Skin of body (tissue), 2 donors: ENCODE data around the gene CLRN1. TPM values are rescaled to one million over a fixed set of nuclear protein-coding genes. Genes with fewer than 3 reads are reported as not detected.
"Not testable (repeated sequence)": the region's sequence is repeated elsewhere in the genome, so short reads cannot be mapped to it uniquely, and the experiment has no call there.

Source experiments
- DNase-seq: peaks from one replicate; lab custom pipeline; 2025; lab: John Stamatoyannopoulos, UW
- total RNA-seq: library from RNA; depleted of rRNA; stranded (reverse); fragments of >200 nt; gene quantifications from one replicate; pipeline ENCODE4 v1.2.3, GENCODE V29; 2014

Gene CLRN1
- not detected for total RNA-seq

GRCh38 chr3:150972366-150973071, at the start of gene CLRN1:
CLRN1 (minus strand) TSS chr3:150972727; CDS start chr3:150972708, 19 bp downstream.
- no peak for DNase-seq

DNA sequence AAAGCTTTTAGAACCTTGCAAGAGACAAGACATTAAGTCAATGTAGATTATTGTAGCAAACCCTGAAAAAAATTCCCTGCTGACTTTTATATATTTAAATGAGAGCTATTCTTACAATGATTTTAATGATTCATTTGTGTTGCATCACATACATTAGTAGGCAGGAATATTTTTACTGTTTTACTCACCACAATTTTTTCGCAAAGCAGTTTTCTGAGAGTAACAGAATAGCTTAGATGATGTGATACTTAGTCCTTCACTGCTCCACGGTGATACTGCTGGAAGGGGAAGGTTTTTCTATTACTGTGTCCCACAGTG, 43.9 kb upstream of the CLRN1 start:
- no peak for DNase-seq

DNA sequence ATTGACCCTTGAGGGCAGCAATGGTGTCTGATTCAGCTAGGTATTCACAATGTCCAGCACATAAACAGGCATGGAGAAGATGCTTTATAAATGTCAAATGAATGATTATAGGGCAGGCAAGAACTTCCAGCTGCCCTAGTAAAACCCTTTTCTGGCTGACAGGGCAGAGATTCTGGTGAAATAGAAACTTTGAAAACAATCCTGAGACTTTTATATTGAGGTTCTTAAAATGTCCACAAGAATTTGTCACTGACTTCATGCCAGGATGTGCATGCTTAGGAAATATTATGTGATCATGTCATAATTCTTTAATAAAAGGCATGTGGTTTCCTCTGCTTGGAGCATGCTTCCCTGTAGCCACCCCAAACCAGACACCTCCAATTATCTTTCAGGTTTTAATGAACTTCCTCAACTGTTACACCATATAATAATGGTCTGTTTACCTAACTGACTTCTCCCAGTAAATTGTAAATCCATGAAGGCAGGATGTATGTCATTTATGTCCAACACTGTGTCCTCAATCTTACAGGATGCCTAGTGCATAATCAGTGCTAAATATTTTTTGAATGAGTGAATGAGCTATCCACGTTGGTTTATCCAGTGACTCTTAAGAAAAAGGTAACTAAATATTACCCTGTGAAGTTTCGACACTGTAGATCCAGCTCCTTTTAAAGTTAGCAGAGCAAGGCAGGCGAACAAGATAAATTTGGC, 43.4 kb upstream of the CLRN1 start:
- DNase-seq = peak; percentile 61

GRCh38 chr3:151015181-151015580, 42.7 kb upstream of the CLRN1 start:
- DNase-seq = no peak

DNA sequence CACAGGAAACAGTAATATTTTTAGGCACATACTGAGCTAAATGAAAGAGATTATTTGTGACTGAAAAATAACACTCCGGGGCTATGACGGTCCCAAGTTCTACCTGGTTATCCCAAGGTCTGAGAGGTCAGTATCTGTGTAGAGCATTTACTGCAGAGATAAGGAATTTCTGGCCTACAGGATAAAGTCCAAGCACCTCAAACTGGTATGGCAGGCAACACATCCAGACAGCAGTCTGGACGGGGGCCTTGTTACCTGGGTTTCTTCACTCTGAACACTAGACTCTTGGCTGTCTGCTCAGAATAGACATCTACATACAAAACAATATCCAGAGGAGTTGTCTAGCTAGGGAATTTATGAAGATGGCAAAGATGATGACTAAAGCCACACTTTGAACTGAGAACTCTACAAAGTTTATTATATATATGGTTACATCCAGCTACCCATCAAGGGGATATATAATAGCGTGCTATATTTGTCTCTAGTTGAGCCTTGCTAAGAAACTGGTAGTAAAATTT, 42.0 kb upstream of the CLRN1 start:
- no peak for DNase-seq

DNA sequence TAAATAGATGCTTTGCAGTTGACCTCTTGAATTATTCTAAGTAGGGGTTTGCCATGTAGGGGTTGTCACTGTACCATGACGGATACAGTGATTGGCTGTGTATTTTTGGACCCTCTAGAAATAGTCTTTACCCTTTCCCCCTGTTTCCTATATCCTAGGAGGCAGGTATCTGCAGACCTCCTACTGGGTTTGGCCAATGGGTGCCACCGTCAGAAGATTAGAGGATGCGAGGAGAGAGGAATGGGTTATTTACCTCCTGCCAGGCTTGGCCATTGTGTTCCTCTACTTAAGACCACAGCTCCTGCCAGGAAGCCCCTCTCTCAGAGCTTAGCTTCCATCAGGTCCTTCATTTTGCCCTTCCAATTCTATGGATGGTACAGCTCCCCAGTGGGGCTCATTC, 40.2 kb upstream of the CLRN1 start:
- DNase-seq = no peak

DNA sequence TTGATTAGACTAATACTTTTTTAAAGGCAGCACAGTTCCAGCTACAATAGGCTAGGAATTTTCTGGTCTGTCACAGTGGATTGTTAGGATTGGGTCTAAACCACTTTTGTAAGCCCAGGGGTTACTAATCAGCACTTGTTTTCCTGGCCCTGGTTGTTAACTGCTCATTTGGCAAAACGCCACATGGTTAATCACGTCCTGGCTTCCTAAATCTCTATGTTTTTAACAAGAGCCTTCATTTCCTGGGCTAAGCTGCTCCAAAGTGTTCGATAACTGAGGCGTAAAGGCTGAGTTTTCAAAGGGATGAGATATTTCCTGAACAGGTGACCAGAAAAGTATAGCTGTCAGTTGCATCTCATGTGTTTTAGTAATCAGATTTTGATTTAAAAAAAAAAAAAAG, 38.9 kb upstream of the CLRN1 start:
- peak; percentile 8 for DNase-seq

GRCh38 chr3:151009981-151010380, 37.5 kb upstream of the CLRN1 start:
- DNase-seq = no peak

- DNase-seq = no peak
Measured at GRCh38 chr3:151009430-151009829, 36.9 kb upstream of the CLRN1 start.

GRCh38 chr3:151008699-151009098, 36.2 kb upstream of the CLRN1 start:
- DNase-seq = peak; percentile 72

DNA sequence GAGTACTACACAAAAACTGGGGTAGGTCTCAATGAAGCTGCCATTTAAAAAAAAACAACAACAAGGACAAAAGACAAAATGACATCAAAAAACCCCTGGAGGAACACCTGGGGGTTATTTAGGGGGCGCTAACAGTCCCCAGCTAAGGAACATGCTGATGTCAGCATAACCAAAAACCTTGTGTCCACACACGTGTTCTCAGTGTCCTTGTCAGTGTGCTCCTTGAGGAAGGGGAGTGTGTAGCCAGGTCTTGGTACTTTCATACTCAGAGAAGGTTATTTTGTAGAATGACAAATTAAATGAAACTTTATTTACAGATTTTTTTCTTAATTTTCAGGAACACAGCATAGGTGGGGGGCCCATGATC, 31.2 kb upstream of the CLRN1 start:
- no peak for DNase-seq

GRCh38 chr3:151003029-151003767, 30.7 kb upstream of the CLRN1 start:
- no peak for DNase-seq

DNA sequence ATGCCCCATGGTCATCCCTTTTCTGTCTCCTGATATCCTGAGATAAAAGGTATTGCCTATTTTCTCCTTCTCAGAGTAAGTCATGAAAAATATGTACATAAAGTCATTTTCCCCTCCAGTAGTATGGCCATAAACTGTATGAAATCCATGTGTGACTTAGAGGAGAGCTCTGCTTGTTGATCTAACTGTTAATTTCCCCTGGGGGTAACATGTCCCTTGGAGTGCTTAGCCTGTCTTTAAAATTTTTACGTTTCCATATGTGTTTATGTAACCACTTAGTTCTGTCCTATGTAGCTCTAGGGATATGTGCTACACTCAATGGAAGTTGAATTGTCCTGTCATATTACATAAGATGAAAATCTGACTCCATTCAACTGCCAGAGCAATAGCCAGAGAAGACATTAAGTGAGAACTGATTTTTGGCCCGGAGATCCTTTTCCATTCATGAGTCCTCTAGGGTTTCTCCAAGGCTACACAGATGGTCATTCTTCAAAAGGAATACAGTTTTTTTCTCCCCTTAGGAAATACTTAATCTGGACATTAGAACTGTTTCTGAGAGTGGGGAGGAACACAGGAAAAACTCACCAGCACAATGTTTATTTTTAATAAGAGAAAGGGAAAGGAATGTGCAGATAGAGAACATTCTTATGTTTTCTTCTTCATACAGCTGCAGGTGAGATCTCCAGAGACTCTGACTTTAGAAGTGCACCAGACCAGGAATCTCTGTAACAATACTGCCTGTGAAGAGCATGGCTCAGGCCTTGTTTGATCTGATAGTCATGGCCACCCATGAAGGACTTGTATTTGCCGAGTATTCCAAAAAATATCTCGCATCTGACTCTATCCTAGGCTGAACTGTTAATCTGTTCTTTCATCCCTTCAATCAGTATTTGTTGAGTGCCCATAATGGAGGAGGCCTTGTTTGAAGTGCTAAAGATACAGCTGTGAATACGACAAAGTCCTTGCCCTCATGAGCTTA, 29.8 kb upstream of the CLRN1 start:
- peak; percentile 72 for DNase-seq

DNA sequence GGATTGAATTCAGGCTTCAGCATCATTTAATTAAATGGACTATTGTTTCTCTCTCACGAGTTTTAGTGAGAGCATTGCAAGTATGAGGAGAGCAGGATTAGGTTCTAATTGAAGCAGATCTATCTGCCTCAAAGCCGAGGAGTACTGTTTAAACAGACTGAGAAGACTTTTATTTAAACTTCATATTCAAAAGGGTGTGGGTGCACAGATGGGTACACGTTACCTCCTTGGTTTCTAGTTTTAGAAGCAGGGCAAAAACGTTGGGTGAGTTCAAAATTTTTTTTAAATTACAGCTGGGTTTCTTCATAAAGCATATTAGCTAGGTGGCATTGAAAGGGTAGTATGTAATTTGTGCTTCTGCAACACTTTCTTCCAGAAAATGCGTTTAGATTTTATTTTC, 26.5 kb upstream of the CLRN1 start:
- no peak for DNase-seq

GRCh38 chr3:150996731-150997130, 24.2 kb upstream of the CLRN1 start:
- DNase-seq = no peak

- no peak for DNase-seq
Measured at GRCh38 chr3:150995510-150995909, 23.0 kb upstream of the CLRN1 start.

DNA sequence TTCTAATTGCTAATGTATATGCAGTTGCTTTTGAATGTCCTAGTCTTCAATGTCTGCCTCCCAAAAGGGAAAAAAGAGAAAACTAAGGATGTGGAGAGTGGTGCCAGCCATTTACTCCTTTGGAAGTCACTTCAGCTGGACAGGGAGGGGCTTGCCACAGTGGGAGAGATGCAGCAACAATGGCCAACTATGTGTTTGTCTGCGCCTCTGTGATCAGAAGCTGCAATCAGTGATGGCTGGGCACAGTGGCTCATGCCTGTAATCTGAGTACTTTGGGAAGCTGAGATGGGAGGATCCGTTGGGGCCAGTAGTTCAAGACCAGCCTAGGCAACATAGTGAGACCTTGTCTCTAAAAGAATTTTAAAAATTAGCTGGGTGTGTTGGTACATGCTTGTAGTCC, 16.7 kb upstream of the CLRN1 start:
- DNase-seq = no peak

DNA sequence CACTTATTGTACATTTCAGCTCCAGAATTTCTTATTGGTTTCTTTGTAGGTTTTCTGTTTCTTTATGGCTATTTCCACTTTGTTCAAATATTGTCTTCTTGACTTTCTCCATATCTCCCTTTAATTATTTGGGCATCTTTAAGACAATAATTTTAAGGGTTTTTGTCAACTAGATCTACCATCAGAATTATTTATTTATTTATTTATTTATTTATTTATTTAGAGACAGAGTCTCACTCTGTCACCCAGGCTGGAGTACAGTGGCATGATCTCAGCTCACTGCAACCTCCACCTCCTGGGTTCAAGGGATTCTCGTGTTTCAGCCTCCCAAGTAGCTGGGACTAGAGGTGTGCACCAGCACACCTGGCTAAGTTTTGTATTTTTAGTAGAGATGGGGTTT, 15.9 kb upstream of the CLRN1 start:
- not testable (repeated sequence) for DNase-seq

GRCh38 chr3:150985711-150986110, 13.2 kb upstream of the CLRN1 start:
- DNase-seq = no peak

- no peak for DNase-seq
Measured at GRCh38 chr3:150984066-150984465, 11.5 kb upstream of the CLRN1 start.

DNA sequence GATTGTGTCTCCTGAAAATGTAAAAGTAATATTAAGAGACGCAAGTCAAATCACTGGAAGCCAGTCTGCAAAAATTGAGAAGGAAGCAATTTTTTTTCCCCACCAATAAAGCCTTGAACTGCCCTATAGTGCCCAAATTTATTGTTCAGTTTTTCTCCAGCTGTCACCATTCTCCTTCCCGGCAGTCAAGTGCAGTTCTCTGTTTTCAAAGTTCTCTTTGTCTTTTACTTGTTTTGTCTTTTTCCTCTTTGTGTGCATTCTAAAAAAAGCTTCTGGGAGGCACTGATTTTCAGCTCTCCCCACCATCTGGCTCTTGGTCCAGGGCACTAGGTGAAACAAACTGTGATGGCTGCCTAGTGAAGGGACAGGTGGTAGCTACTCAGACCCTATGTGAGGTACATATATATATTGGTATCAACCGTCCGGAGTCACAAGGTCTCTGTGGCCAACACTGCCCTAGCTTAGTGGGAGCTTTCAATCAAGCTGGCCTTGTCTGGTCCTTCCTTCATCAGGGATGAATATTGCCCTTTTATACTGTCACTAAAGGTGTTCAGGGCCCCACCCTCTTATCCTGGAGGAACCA, 6.1 kb upstream of the CLRN1 start:
- DNase-seq = no peak
